ENCODE results near the gene CDH4.
A peak's percentile ranks its signal among the peaks of the same experiment; 100 is the strongest.

The CDH4 gene

GRCh38 chr20:61480158-61480825, 228.2 kb downstream of the CDH4 start:
- TF ChIP-seq ZFX (IDR thresholded peaks at IDR 0.05; ENCODE audit: borderline replicate concordance) (no peak), CTCF (IDR thresholded peaks at IDR 0.05) (0 out of 2 replicates have a peak, but pooled peaks have one; percentile 13)
- no peak overlapping the region for H3K27ac ChIP-seq

- no peak overlapping the region for H3K27ac ChIP-seq
- no peak for TF ChIP-seq CTCF (IDR thresholded peaks at IDR 0.05)
- TF ChIP-seq ZFX (IDR thresholded peaks at IDR 0.05; ENCODE audit: borderline replicate concordance), result no peak
Observed at GRCh38 chr20:61482056-61482887, 230.2 kb downstream of the CDH4 start.

DNA sequence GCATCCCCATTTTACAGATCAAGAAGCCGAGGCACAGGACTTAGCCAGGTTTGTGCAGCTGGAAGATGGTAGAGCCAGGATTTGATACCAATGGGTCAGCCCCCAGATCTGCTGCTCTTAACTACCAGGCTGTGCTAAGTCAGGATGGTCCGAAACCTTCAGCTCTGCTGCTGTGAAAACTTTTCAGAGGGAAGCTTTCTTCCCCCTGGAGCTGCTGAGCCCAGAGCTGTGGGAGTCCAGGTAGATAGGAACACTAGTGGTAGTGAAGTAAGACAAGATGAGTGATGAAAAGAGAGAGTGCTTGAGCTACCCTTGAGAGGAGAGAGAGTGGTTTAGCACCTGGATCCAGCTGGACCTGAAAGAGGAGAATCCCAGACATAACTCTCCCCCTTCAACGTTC, 230.8 kb downstream of the CDH4 start:
- no peak overlapping the region for H3K27ac ChIP-seq
- no peak for TF ChIP-seq ZFX (IDR thresholded peaks at IDR 0.05; ENCODE audit: borderline replicate concordance)
- no peak for TF ChIP-seq CTCF (IDR thresholded peaks at IDR 0.05)

GRCh38 chr20:61483336-61484067, 231.4 kb downstream of the CDH4 start:
- no peak for TF ChIP-seq CTCF (IDR thresholded peaks at IDR 0.05)
- no peak for TF ChIP-seq ZFX (IDR thresholded peaks at IDR 0.05; ENCODE audit: borderline replicate concordance)
- no peak overlapping the region for H3K27ac ChIP-seq

- no peak for TF ChIP-seq ZFX (IDR thresholded peaks at IDR 0.05; ENCODE audit: borderline replicate concordance)
- H3K27ac ChIP-seq, result no peak overlapping the region
Observed at GRCh38 chr20:61486198-61486597, 234.1 kb downstream of the CDH4 start.

DNA sequence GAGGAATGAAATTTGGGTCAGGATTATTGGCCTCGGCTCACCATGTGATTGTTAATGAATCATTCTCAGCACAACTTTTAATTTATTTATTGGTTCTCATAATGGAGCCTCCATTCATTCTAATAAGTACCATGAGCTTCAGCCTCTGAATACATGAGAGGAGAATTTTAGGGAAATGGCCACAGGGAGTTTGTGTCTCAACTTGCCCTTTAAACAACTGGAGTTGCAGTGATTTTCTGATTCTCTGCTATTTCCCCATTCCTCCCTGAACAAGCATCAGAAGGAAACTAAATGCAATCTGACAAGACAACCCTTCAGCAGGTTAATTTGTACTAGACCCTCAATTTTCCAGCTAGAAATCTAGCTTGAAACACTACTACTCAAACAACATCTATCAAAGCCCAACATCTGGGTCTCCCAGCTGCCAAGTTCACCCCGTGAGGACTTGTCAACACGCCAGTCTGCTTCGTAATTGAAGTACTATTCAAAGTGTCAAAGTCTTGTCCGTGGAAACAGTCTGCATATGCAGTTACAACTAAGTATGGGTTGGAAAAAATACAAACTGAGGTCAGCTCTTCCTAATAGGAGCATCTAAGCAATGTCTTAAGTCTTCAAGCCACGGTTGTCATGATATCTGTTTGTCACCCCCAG, 235.4 kb downstream of the CDH4 start:
- H3K27ac ChIP-seq, result no peak overlapping the region
- TF ChIP-seq CTCF (IDR thresholded peaks at IDR 0.05), result no peak
- TF ChIP-seq ZFX (IDR thresholded peaks at IDR 0.05; ENCODE audit: borderline replicate concordance), result no peak

GRCh38 chr20:61487997-61488371, 235.9 kb downstream of the CDH4 start:
- TF ChIP-seq CTCF (IDR thresholded peaks at IDR 0.05) (no peak), ZFX (IDR thresholded peaks at IDR 0.05; ENCODE audit: borderline replicate concordance) (no peak)
- H3K27ac ChIP-seq, result no peak overlapping the region
